OCI-LY7 (cell line): ENCODE measurements around the gene UBTD1.

Experiments
- EZH2phosphoT487 ChIP-seq: fragments of 200-600 bp; sonication (generic); IDR thresholded peaks from 2 replicates; pipeline ENCODE4 v1.6.1; 2018; ENCODE audit warnings: low read depth, borderline replicate concordance, mild to moderate bottlenecking, mixed run types, antibody characterized with exemption, low read length, moderate library complexity, mixed read lengths
- TF ChIP-seq, protein P1 (sequence below): fragments of 200-600 bp; sonication (generic); conservative IDR thresholded peaks from 2 replicates; pipeline ENCODE4 v1.5.1; 2014; ENCODE audit warnings: mild to moderate bottlenecking, antibody characterized with exemption, low read length, moderate library complexity, mixed read lengths

DNA sequence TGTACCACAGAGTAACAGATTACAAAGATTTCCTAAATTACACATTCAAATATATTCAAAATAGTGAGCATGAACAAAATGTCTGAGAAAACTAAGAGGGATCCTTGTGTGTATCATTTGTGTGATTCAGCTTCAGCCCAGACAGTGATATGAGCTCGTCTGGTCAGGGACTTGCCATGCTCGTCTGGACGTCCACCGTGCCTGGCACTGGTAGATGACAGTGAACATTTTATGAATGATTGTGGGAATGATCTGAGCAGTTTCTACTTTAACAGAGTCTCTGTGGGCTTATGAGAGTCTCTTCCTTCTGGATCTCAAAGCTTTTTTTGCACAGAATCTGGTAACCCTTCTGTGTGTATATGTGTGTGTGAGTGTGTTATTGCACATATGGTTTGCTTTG, 39.7 kb downstream of the UBTD1 start:
- TF ChIP-seq, protein P1, sequence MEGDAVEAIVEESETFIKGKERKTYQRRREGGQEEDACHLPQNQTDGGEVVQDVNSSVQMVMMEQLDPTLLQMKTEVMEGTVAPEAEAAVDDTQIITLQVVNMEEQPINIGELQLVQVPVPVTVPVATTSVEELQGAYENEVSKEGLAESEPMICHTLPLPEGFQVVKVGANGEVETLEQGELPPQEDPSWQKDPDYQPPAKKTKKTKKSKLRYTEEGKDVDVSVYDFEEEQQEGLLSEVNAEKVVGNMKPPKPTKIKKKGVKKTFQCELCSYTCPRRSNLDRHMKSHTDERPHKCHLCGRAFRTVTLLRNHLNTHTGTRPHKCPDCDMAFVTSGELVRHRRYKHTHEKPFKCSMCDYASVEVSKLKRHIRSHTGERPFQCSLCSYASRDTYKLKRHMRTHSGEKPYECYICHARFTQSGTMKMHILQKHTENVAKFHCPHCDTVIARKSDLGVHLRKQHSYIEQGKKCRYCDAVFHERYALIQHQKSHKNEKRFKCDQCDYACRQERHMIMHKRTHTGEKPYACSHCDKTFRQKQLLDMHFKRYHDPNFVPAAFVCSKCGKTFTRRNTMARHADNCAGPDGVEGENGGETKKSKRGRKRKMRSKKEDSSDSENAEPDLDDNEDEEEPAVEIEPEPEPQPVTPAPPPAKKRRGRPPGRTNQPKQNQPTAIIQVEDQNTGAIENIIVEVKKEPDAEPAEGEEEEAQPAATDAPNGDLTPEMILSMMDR, result no peak
- TF ChIP-seq EZH2phosphoT487, result no peak
